Measurements from ENCODE around the gene ATOX1. TPM values are rescaled to one million over a fixed set of nuclear protein-coding genes. Genes with fewer than 3 reads are reported as not detected.

Gene ATOX1
- total and polyA plus RNA-seq, 2 of the 13 experiments (the other 11 are each of a cell fraction or from before 2014, with no cell fraction given), result 62.4 to 124 TPM

DNA sequence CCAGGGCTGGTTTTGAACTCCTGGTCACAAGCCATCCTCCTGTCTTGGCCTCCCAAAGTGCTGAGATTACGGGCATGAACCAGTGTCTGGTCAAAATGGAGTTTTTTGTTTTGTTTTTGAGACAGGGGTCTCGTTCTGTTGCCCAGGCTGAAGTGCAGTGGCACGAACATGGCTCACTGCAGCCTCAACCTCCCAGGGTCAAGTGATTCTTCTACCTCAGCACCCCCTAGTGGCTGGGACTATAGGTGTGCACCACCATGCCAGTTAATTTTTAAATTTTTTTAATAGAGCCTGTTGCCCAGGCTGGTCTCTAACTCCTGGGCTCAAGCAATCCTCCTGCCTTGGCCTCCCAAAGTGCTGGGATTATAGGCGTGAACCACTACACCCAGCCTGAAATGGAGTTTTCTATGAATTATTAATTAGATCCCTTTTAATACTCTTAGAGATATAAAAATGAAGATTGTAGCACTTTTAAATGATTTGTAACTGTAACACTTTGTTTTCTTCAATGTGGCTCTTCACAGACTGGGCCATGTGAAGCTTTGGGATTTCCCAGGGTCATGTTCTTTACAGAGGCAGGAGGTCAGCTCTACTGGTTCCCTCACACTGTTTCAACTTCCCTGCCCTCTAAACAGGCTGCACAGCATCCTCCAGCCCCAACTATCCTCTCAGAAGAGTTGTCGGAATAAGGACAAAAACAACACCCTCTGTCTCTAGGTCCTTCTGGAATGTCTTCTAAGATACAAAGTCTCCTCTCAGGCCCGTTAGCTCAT, 39.0 kb downstream of the ATOX1 start:
- Histone ChIP-seq H3K27ac (ENCODE audit: extremely low read length, insufficient read depth, low read length) (no peak overlapping the region), H3K36me3 (replicated peaks in 1 of 2; ENCODE audit: control insufficient read depth in 1 of 2, insufficient read depth in 2 of 2, low read length in 2 of 2) (no peaks in the 10 kb centered on the region), H3K79me2 (ENCODE audit: insufficient read depth, low read length) (no peaks in the 10 kb centered on the region), H3K9me3 (ENCODE audit: low read length) (no peaks in the 10 kb centered on the region), H3K4me1 (ENCODE audit: insufficient read depth, low read length) (no peaks in the 10 kb centered on the region), H3K4me2 (ENCODE audit: low read depth, low read length) (no peak overlapping the region), H4K20me1 (ENCODE audit: insufficient read depth, low read length) (no peaks in the 10 kb centered on the region), H2AFZ (ENCODE audit: low read length) (no peak overlapping the region), H3K9ac (ENCODE audit: insufficient read depth, low read depth, low read length) (no peak overlapping the region), H3K27me3 (ENCODE audit: control insufficient read depth in 1 of 2, insufficient read depth in 2 of 2, low read length in 2 of 2) (no peaks in the 10 kb centered on the region), H3K4me3 (replicated peaks in 1 of 3; ENCODE audit: insufficient read depth in 1 of 3, low read depth in 2 of 3, low read length in 3 of 3) (no peak overlapping the region)
- peak; percentile 84 for ATAC-seq
- ChIA-PET POLR2A (interaction anchor here (1.0 kb wide), 1 partner anchor 23 kb away, joined by 3 read pairs; no protein-coding TSS in a partner anchor), CTCF (ENCODE audit: low intra/inter-chr PET ratio, low total read pairs) (interaction anchor here (3.5 kb wide), 1 partner anchor 60 kb away, joined by 38 read pairs; no protein-coding TSS in a partner anchor)
- BruUV-seq (replicated peaks), result no TSS peak
- TF ChIP-seq ZNF616 (CRISPR knock-in tag; IDR thresholded peaks at IDR 0.05; ENCODE audit: low read depth) (no peak), JUND (CRISPR knock-in tag; IDR thresholded peaks at IDR 0.05) (no peak), CHD2 (IDR thresholded peaks at IDR 0.05; ENCODE audit: low read depth, low read length) (no peak), ZNF629 (CRISPR knock-in tag; conservative IDR thresholded peaks at IDR 0.05) (no peak), SMC3 (IDR thresholded peaks at IDR 0.05; ENCODE audit: low read length) (peak; percentile 69), ZNF121 (CRISPR knock-in tag; IDR thresholded peaks at IDR 0.05) (peak; percentile 83), RAD21 (CRISPR knock-in tag; IDR thresholded peaks at IDR 0.05) (peak; percentile 52; the same call in 1 of the 2 replicates), NR2F6 (IDR thresholded peaks at IDR 0.05) (no peak), NR2F6 (CRISPR knock-in tag; IDR thresholded peaks at IDR 0.05) (0 out of 2 replicates have a peak, but pooled peaks have one; percentile 8), ZBTB39 (CRISPR knock-in tag; IDR thresholded peaks at IDR 0.05) (no peak), ZBTB42 (CRISPR knock-in tag; IDR thresholded peaks at IDR 0.05) (no peak), NCOR1 (IDR thresholded peaks at IDR 0.05; ENCODE audit: borderline replicate concordance, low read length) (no peak), STAG1 (CRISPR knock-in tag; IDR thresholded peaks at IDR 0.05) (peak; percentile 73), AGO2 (optimal IDR thresholded peaks at IDR 0.05; ENCODE audit: low read depth, low read length) (no peak), SETDB1 (CRISPR knock-in tag; IDR thresholded peaks at IDR 0.05; ENCODE audit: borderline replicate concordance) (no peak)
- TF ChIP-seq, protein P1, sequence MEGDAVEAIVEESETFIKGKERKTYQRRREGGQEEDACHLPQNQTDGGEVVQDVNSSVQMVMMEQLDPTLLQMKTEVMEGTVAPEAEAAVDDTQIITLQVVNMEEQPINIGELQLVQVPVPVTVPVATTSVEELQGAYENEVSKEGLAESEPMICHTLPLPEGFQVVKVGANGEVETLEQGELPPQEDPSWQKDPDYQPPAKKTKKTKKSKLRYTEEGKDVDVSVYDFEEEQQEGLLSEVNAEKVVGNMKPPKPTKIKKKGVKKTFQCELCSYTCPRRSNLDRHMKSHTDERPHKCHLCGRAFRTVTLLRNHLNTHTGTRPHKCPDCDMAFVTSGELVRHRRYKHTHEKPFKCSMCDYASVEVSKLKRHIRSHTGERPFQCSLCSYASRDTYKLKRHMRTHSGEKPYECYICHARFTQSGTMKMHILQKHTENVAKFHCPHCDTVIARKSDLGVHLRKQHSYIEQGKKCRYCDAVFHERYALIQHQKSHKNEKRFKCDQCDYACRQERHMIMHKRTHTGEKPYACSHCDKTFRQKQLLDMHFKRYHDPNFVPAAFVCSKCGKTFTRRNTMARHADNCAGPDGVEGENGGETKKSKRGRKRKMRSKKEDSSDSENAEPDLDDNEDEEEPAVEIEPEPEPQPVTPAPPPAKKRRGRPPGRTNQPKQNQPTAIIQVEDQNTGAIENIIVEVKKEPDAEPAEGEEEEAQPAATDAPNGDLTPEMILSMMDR (CRISPR knock-in tag; IDR thresholded peaks at IDR 0.05), result peak; percentile 70
- TF ChIP-seq, protein P2, sequence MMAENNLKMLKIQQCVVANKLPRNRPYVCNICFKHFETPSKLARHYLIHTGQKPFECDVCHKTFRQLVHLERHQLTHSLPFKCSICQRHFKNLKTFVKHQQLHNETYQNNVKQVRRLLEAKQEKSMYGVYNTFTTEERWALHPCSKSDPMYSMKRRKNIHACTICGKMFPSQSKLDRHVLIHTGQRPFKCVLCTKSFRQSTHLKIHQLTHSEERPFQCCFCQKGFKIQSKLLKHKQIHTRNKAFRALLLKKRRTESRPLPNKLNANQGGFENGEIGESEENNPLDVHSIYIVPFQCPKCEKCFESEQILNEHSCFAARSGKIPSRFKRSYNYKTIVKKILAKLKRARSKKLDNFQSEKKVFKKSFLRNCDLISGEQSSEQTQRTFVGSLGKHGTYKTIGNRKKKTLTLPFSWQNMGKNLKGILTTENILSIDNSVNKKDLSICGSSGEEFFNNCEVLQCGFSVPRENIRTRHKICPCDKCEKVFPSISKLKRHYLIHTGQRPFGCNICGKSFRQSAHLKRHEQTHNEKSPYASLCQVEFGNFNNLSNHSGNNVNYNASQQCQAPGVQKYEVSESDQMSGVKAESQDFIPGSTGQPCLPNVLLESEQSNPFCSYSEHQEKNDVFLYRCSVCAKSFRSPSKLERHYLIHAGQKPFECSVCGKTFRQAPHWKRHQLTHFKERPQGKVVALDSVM (CRISPR knock-in tag; IDR thresholded peaks at IDR 0.05), result peak; percentile 52; the same call in 1 of the 2 replicates
- DNase-seq (ENCODE audit: low spot score), result peak; percentile 51
- peak; percentile 51 for FAIRE-seq
- WGBS (ENCODE audit: low lambda C conversion rate), result 28% methylated on average over 6 of the region's 6 CpGs
- intact Hi-C loops (cut with micrococcal nuclease; ENCODE audit: unreplicated experiment), result loop anchor here (1.0 to 2.0 kb wide), 2 partner anchors 33 to 60 kb away; partner anchors contain the start of gene SPARC
- in situ Hi-C loops (cut with HindIII; ENCODE audit: extremely low pct_ligation_motif_present, low pct_unique_long_range_greater_than_20kb), result no loop called here

Measured in HepG2 (cell line).